ENCODE results near the gene RD3L.

The RD3L gene

GRCh38 chr14:103892247-103892646 lies 50.1 kb downstream of the RD3L start:
- DNase-seq: no peak

GRCh38 chr14:103891667-103892215 lies 50.6 kb downstream of the RD3L start:
- DNase-seq: no peak

GRCh38 chr14:103890821-103891666 lies 51.3 kb downstream of the RD3L start:
- no peak for DNase-seq

Measured in OCI-M1 (cell line).